ENCODE data around the gene CDY2B.
"Not testable (repeated sequence)": the region's sequence is repeated elsewhere in the genome, so short reads cannot be mapped to it uniquely, and the experiment has no call there.

CDY2B gene, protein sequence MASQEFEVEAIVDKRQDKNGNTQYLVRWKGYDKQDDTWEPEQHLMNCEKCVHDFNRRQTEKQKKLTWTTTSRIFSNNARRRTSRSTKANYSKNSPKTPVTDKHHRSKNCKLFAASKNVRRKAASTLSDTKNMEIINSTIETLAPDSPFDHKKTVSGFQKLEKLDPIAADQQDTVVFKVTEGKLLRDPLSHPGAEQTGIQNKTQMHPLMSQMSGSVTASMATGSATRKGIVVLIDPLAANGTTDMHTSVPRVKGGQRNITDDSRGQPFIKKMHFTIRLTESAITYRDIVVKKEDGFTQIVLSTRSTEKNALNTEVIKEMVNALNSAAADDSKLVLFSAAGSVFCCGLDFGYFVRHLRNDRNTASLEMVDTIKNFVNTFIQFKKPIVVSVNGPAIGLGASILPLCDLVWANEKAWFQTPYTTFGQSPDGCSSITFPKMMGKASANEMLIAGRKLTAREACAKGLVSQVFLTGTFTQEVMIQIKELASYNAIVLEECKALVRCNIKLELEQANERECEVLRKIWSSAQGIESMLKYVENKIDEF

DNA sequence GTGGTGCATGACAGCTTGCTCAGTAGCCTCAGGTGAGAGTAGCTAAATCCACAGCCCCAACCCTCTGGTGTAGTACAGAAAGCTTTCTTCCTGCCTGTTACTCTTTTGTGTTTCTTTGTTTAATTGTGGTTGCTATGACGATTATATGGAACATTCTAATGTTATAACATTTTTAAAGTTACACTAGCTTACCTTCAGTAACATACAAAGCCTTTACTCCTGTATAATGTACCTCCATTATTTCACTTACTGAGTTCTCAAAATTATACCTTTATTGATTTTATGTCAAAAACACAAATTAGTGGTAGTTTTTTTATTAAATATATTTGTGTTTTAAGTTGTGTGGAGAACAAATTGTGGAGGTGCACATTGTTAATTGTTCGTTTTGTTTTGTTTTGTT lies at the start of gene CDY2B:
CDY2B (minus strand) TSS at position 101 of the 400 bp plus-strand sequence. CDS start 328 bp downstream, outside the sequence.
- DNase-seq = not testable (repeated sequence)

DNA sequence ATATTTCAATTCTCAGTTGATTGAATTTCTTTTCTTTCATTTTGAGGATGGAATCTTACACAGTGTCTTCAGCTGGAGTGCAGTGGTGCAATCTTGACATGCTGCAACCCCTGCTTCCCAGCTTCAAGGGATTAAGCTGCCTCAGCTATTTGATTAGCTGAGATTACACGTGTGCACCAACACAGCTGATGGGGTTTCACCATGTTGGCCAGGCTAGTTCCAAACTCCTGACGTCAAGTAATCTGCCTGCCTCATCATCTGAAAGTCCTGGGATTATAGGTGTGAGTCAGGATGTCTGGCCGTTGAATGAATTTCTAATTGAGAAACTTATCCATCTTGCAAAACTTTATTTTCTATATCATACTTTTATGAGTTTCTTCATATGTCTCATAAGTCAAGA lies 28.0 kb upstream of the CDY2B start:
- not testable (repeated sequence) for DNase-seq

DNA sequence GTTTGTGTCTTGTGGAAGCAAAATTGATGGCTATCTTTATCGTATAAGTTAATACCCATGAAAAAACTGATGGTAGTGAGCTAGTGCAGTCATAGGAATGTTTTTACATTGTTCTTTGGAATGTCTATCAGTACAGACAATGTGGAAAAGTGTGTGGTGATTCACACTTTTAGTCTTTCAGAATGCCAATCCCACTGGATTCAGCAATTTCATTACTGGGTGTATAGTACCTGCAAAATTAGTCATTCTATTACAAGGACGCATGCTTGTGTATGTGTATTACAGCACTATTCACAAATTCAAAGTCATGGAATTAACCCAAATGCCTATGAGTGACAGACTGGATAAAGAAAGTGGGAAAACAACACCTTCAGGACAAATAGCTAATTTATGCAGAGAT lies 27.3 kb upstream of the CDY2B start:
- DNase-seq = not testable (repeated sequence)

- DNase-seq = not testable (repeated sequence)
These were observed 1.7 kb upstream of the CDY2B start for GRCh38 chrY:17881697-17882096.

GRCh38 chrY:17876767-17877166 lies 3.3 kb downstream of the CDY2B start:
- not testable (repeated sequence) for DNase-seq

DNA sequence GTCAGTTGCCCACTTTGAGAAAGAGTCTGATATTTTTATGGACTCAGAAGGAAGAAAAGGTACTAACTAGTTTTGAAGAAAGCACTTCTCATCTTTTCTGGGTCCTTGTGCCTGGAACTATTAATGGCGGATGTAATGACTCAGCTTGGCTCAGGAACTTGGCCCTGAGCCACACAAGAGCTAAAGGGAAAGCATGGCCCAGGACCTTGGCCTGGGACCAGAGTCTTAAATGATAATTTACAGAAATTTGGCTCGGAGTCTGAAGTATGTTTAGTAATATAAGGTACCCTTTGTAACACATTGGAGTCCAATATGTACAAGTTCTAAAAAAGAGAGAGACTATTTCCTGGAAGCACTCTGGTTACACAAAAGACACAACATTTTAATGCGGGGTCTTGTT lies 4.6 kb downstream of the CDY2B start:
- not testable (repeated sequence) for DNase-seq

GRCh38 chrY:17871194-17871903 lies 8.7 kb downstream of the CDY2B start:
- DNase-seq = not testable (repeated sequence)

- not testable (repeated sequence) for DNase-seq
These were observed 9.3 kb downstream of the CDY2B start for GRCh38 chrY:17870737-17871136.

- not testable (repeated sequence) for DNase-seq
These were observed 12.2 kb downstream of the CDY2B start for GRCh38 chrY:17867850-17868249.

DNA sequence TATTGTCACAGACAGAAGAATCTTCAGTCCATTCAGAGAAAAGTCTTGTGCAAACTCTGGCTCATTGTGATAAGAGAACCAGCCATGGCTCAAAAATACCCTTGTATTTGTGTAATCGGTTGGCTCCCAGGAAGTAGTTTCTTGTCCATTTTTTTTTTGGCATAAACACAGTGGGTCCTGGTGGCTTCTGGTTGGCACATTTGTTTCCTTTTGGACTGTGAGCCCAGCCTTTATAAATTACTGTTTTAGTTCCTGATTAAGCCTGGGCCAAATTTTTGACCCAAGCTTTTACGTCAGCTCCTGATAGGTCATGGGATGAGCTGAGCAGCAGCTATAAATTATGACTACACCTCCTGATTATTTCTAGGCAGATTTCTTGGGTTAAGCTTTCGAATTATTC lies 19.4 kb downstream of the CDY2B start:
- DNase-seq = not testable (repeated sequence)

- DNase-seq = not testable (repeated sequence)
These were observed 22.8 kb downstream of the CDY2B start for GRCh38 chrY:17856963-17857848.

DNA sequence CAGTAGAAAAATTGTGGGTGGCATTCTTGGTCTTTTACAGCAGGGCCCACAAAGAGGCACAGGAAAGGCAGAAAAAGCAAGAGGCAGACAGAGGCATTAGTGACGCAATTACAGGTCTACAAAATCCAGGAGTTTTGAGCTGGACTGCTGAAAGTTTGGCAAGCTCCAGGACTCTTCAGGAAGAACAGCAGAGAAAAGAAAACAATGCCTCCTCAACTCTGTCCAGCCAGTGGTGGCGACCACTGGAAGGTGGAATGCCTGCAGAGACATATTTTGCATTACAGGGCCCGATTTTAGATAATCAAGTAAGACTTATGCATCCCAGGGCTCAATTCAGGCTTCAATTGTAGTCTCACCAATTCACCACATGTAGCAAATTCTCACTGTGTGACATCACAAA lies 23.5 kb downstream of the CDY2B start:
- not testable (repeated sequence) for DNase-seq

DNA sequence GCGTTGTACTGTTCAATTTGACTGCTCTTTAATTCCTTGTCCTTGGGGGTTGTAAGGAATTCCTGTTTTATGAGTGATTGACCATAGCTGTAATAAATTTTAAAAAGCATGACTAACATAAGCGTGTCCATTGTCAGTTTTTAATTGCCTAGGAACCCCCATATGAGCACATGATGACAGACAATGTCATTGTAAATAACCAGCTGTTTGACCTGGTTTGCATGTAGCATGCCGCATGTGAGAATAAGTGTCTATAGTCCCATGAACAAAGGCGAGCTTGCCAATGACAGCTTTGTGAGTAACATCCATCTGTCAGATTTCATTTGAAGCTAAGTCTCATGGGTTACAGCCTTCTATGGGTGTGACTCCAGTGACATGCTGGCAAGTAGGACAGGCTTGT lies 30.9 kb downstream of the CDY2B start:
- not testable (repeated sequence) for DNase-seq

DNA sequence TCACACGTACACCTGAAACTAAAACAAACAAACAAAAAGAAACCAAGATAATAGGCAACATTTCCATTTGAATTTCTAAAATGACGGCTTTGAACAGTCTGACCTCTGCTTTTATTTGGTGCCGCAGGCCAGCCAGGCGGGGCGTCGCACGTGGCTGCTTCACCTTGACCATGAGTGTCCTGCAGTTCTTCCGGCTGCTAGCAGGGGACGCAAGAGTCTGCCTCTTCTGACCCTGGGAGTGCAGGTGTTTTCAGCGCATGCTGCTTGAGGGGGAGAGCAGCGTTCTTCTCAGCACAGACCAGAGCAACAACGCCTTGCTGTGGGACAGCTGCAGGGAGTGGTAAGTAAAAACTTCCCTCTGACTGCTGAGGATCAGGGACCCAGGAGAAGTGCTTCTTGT lies 47.9 kb downstream of the CDY2B start:
- DNase-seq = not testable (repeated sequence)
